ENCODE results near the gene PCK2. TPM values are rescaled to one million over a fixed set of nuclear protein-coding genes. Genes with fewer than 3 reads are reported as not detected.

Gene PCK2
- total and polyA plus RNA-seq, 2 of the 13 experiments (the other 11 are each of a cell fraction or from before 2014, with no cell fraction given): 129 to 272 TPM

GRCh38 chr14:24058260-24058950 lies 35.7 kb upstream of the PCK2 start (continued):
- TF ChIP-seq PRDM15 (CRISPR knock-in tag; IDR thresholded peaks at IDR 0.05) (no peak), IKZF4 (CRISPR knock-in tag; IDR thresholded peaks at IDR 0.05; ENCODE audit: borderline replicate concordance, low read depth, not compliant biosample characterization) (peak; percentile 71), CBX5 (CRISPR knock-in tag; IDR thresholded peaks at IDR 0.05; ENCODE audit: borderline replicate concordance) (no peak), ARHGAP35 (CRISPR knock-in tag; IDR thresholded peaks at IDR 0.05; ENCODE audit: borderline replicate concordance) (0 out of 2 replicates have a peak, but pooled peaks have one; percentile 57), TSC22D2 (CRISPR knock-in tag; IDR thresholded peaks at IDR 0.05; ENCODE audit: borderline replicate concordance) (0 out of 2 replicates have a peak, but pooled peaks have one; percentile 35), MEF2D (CRISPR knock-in tag; IDR thresholded peaks at IDR 0.05) (peak; percentile 74; the same call in 1 of the 2 replicates), SETDB1 (CRISPR knock-in tag; IDR thresholded peaks at IDR 0.05; ENCODE audit: borderline replicate concordance) (0 out of 2 replicates have a peak, but pooled peaks have one; percentile 46), LCORL (IDR thresholded peaks at IDR 0.05) (no peak), LCORL (CRISPR knock-in tag; IDR thresholded peaks at IDR 0.05) (peak; percentile 82), FIP1L1 (IDR thresholded peaks at IDR 0.05; ENCODE audit: borderline replicate concordance, insufficient read depth, low read depth, low read length) (no peak), ZNF281 (CRISPR knock-in tag; IDR thresholded peaks at IDR 0.05; ENCODE audit: borderline replicate concordance) (no peak; the same call in 1 of the 2 replicates), RBAK (CRISPR knock-in tag; IDR thresholded peaks at IDR 0.05) (no peak), ELF1 (CRISPR knock-in tag; IDR thresholded peaks at IDR 0.05) (0 out of 2 replicates have a peak, but pooled peaks have one; percentile 49), ZNF639 (CRISPR knock-in tag; conservative IDR thresholded peaks at IDR 0.05) (0 out of 2 replicates have a peak, but pooled peaks have one; percentile 47), SMYD3 (CRISPR knock-in tag; IDR thresholded peaks at IDR 0.05) (no peak), ZNF256 (CRISPR knock-in tag; conservative IDR thresholded peaks at IDR 0.05) (no peak), KLF15 (CRISPR knock-in tag; IDR thresholded peaks at IDR 0.05; ENCODE audit: borderline replicate concordance) (no peak), ATF7-NPFF (CRISPR knock-in tag; IDR thresholded peaks at IDR 0.05; ENCODE audit: low read depth) (peak; percentile 26; the same call in 1 of the 2 replicates), RCOR2 (CRISPR knock-in tag; IDR thresholded peaks at IDR 0.05) (no peak), NR2C2 (CRISPR knock-in tag; IDR thresholded peaks at IDR 0.05; ENCODE audit: borderline replicate concordance) (no peak), NFKB2 (CRISPR knock-in tag; IDR thresholded peaks at IDR 0.05; ENCODE audit: borderline replicate concordance) (no peak), EZH2 (conservative IDR thresholded peaks at IDR 0.05; ENCODE audit: low read depth, low read length) (no peak)
